ENCODE results near the gene IMP3. TPM values are rescaled to one million over a fixed set of nuclear protein-coding genes. Genes with fewer than 3 reads are reported as not detected.

The IMP3 gene
- total RNA-seq, 4 donors from 2014 or later = 161 to 204 (median 185) TPM

GRCh38 chr15:75677465-75678323 is 37.7 kb upstream of the IMP3 start:
- no peak overlapping the region for H3K4me3 ChIP-seq (ENCODE audit: low read depth, poor library complexity, severe bottlenecking)
- 91 to 93% methylated on average over 16 of the region's 16 CpGs for WGBS, 2 donors
- intact Hi-C loops (cut with DNase I; ENCODE audit: low total_unique reads) = no loop called here
- TF ChIP-seq CTCF (IDR thresholded peaks at IDR 0.05) (no peak), POLR2A (IDR thresholded peaks at IDR 0.05) (no peak)
- DNase-seq (ENCODE audit: low spot score in 2 of 2) = no peak

- 89 to 95% methylated on average over 25 to 30 of the region's 30 CpGs for WGBS, 2 donors
Observed at GRCh38 chr15:75676688-75677464, 36.9 kb upstream of the IMP3 start.

GRCh38 chr15:75675579-75676404 is 35.8 kb upstream of the IMP3 start:
- no peak for TF ChIP-seq POLR2A (IDR thresholded peaks at IDR 0.05)
- TF ChIP-seq CTCF (IDR thresholded peaks at IDR 0.05) = no peak
- no peak overlapping the region for H3K4me3 ChIP-seq (ENCODE audit: low read depth, poor library complexity, severe bottlenecking)
- WGBS, 2 donors = 80 to 85% methylated on average over 35 to 41 of the region's 41 CpGs
- DNase-seq (ENCODE audit: low spot score in 2 of 2) = no peak
- intact Hi-C loops (cut with DNase I; ENCODE audit: low total_unique reads) = no loop called here

More at GRCh38 chr15:75676688-75677464, 36.9 kb upstream of the IMP3 start:
- no peak overlapping the region for H3K4me3 ChIP-seq (ENCODE audit: low read depth, poor library complexity, severe bottlenecking)
- intact Hi-C loops (cut with DNase I; ENCODE audit: low total_unique reads) = no loop called here
- no peak for DNase-seq (ENCODE audit: low spot score in 2 of 2)
- TF ChIP-seq CTCF (IDR thresholded peaks at IDR 0.05) (no peak), POLR2A (IDR thresholded peaks at IDR 0.05) (no peak)

- intact Hi-C loops (cut with DNase I; ENCODE audit: low total_unique reads) = no loop called here
- TF ChIP-seq POLR2A (IDR thresholded peaks at IDR 0.05) (no peak), CTCF (IDR thresholded peaks at IDR 0.05) (no peak)
- H3K4me3 ChIP-seq (ENCODE audit: low read depth, poor library complexity, severe bottlenecking) = no peak overlapping the region
- DNase-seq (ENCODE audit: low spot score in 2 of 2) = no peak
- WGBS, 2 donors = 81 to 83% methylated on average over 8 of the region's 8 CpGs
Observed at GRCh38 chr15:75674366-75674765, 34.3 kb upstream of the IMP3 start.

GRCh38 chr15:75673426-75674235 is 33.6 kb upstream of the IMP3 start:
- intact Hi-C loops (cut with DNase I; ENCODE audit: low total_unique reads) = no loop called here
- WGBS, 2 donors = 70 to 73% methylated on average over 10 of the region's 10 CpGs
- TF ChIP-seq POLR2A (IDR thresholded peaks at IDR 0.05) = no peak
- no peak for TF ChIP-seq CTCF (IDR thresholded peaks at IDR 0.05)
- peak in 1 of 2 donors; percentile 93 for DNase-seq (ENCODE audit: low spot score in 2 of 2)
- no peak overlapping the region for H3K4me3 ChIP-seq (ENCODE audit: low read depth, poor library complexity, severe bottlenecking)

Data from lower leg skin (tissue), 4 donors.